ENCODE results near the gene GSN.

GRCh38 chr9:121269642-121270254 lies 1.8 kb downstream of the GSN start:
- TF ChIP-seq POLR2AphosphoS5 (IDR thresholded peaks at IDR 0.05) = no peak
- TF ChIP-seq CTCF (IDR thresholded peaks at IDR 0.05) = no peak
- TF ChIP-seq POLR2A (IDR thresholded peaks at IDR 0.05) = no peak

Measured in breast epithelium (tissue), 3 donors.